Endodermal cell (in vitro differentiated cells): ENCODE results near the gene CEND1. TPM values are rescaled to one million over a fixed set of nuclear protein-coding genes. Genes with fewer than 3 reads are reported as not detected.

Source experiments
- DNase-seq: peaks from one replicate; pipeline ENCODE4 v3.0.0-alpha.2; 2017
- H3K27ac ChIP-seq: 2 replicates; pipeline ENCODE4 v1.5.1; 2013; ENCODE audit warnings: mild to moderate bottlenecking, low read depth, low read length, moderate library complexity
- H3K27me3 ChIP-seq: 2 replicates; pipeline ENCODE4 v1.6.1; 2013; ENCODE audit warnings: mild to moderate bottlenecking, low read length, moderate library complexity; ENCODE audit not compliant: insufficient read depth, control insufficient read depth, poor library complexity, severe bottlenecking
- H3K36me3 ChIP-seq: 2 replicates; pipeline ENCODE4 v1.7.0; 2013; ENCODE audit warnings: mild to moderate bottlenecking, low read length, moderate library complexity; ENCODE audit not compliant: control insufficient read depth, insufficient read depth
- H3K4me1 ChIP-seq: one replicate; pipeline ENCODE4 v1.7.0; 2013; ENCODE audit warnings: low read length; ENCODE audit not compliant: control insufficient read depth, insufficient read depth
- H3K4me3 ChIP-seq: 2 replicates; pipeline ENCODE4 v1.5.1; 2013; ENCODE audit warnings: mild to moderate bottlenecking, low read length, moderate library complexity
- H3K9ac ChIP-seq: 2 replicates; pipeline ENCODE4 v1.6.1; 2013; ENCODE audit warnings: mild to moderate bottlenecking, low read length, moderate library complexity; ENCODE audit not compliant: poor library complexity, severe bottlenecking; ENCODE audit errors: extremely low read depth
- H3K9me3 ChIP-seq: 2 replicates; pipeline ENCODE4 v1.6.1; 2013; ENCODE audit warnings: mild to moderate bottlenecking, low read length, moderate library complexity; ENCODE audit not compliant: control insufficient read depth
- H3K27ac Mint-ChIP-seq: 2 replicates; pipeline ENCODE4 v1.8.0; 2020; ENCODE audit warnings: mixed read lengths
- H3K27me3 Mint-ChIP-seq: 2 replicates; pipeline ENCODE4 v1.8.0; 2021; ENCODE audit warnings: mild to moderate bottlenecking, mixed read lengths; ENCODE audit not compliant: insufficient read depth
- H3K36me3 Mint-ChIP-seq: 2 replicates; pipeline ENCODE4 v1.8.0; 2020; ENCODE audit warnings: low read depth, mixed read lengths
- H3K4me1 Mint-ChIP-seq: 2 replicates; pipeline ENCODE4 v1.8.0; 2020; ENCODE audit warnings: mixed read lengths
- H3K4me3 Mint-ChIP-seq: 2 replicates; pipeline ENCODE4 v1.8.0; 2020; ENCODE audit warnings: mild to moderate bottlenecking, moderate library complexity, mixed read lengths
- H3K9me3 Mint-ChIP-seq: 2 replicates; pipeline ENCODE4 v1.8.0; 2020; ENCODE audit warnings: mild to moderate bottlenecking, mixed read lengths
- CTCF ChIP-seq: fragments of 200-600 bp; sonication (generic); conservative IDR thresholded peaks from 2 replicates; pipeline ENCODE4 v1.5.0; 2021; ENCODE audit warnings: antibody characterized with exemption, mild to moderate bottlenecking
- WGBS, 2 experiments: methylation state at CpG; one replicate each; pipeline versions ENCODE4 v1.1.5 to v1.1.7; 2013; ENCODE audit warnings: missing lambda C conversion rate in 2 of 2, mixed read lengths in 1 of 2; ENCODE audit not compliant: insufficient coverage in 1 of 2, insufficient read length in 1 of 2; 5-methylcytosine and 5-hydroxymethylcytosine counted together
- total RNA-seq, 2 donors: library from RNA; stranded (reverse); fragmentation: NEBNext Ultra II Directional in 1 of 2; extraction: Animal tissue kit (Norgen Biotek cat#: 25700) in 1 of 2; gene quantifications; 2 replicates in 1 of 2; 3 replicates in 1 of 2; pipeline ENCODE4 v1.2.1, GENCODE V29; 2021

CEND1 gene
- total RNA-seq, 2 donors from 2014 or later = not detected

DNA sequence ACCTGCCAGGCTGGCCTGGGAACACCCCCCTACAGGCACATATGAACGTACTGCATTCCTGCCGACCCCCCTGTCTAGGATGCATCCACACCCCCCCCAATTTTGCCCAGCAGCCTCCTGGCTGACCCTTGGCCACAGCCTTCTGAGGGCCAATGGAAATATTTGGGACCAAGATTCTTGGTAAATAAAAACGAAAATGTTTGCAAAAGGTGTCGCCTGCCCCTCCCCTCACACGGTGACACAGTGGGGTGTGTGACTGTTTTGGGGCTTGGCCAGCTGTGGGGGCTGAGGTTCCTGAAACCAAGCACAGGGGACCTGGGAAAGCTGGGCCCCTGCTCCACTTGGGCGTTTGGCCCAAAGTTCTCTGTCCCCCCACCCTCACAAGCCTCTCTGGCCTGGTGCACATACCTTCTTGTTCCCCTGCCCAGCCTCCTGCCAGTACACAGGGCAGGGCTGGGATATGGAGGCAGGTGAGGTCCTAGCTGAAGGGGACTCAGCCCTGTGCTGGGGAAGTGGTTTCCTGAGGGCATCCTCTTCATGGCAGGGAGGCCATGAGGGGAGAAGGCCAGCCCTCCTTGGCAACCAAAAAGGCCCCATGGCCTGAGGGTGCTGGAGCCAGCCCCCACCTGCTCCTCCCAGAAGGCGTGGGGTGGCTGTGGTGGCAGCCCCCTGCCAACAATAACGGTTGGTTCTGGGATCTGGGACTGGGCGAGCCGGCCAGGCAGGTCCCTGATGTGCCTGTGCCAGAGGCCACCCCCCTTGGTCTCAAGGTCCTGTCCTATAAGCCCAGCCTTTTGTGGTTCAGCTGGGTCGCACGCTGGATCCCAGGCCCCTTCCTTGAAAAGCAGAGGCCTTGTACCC lies 35.7 kb upstream of the CEND1 start:
- peaks cover 13% of the 10 kb centered on the region for H3K36me3 Mint-ChIP-seq
- 91 to 94% methylated on average over 7 to 12 of the region's 12 CpGs for WGBS, 2 experiments
- Histone ChIP-seq H3K9ac (no peak overlapping the region), H3K27ac (no peak overlapping the region), H3K4me1 (peaks cover 7% of the 10 kb centered on the region), H3K4me3 (no peak overlapping the region), H3K27me3 (peaks cover 49% of the 10 kb centered on the region), H3K36me3 (no peaks in the 10 kb centered on the region), H3K9me3 (no peaks in the 10 kb centered on the region)
- no peak for TF ChIP-seq CTCF
- H3K9me3 Mint-ChIP-seq = no peaks in the 10 kb centered on the region
- no peak for DNase-seq
- H3K27ac Mint-ChIP-seq = no peak overlapping the region
- peaks cover 32% of the 10 kb centered on the region for H3K27me3 Mint-ChIP-seq
- H3K4me3 Mint-ChIP-seq = no peak overlapping the region
- H3K4me1 Mint-ChIP-seq = peaks cover 15% of the 10 kb centered on the region

GRCh38 chr11:824942-825341 lies 35.1 kb upstream of the CEND1 start:
- Mint-ChIP-seq H3K36me3 (peaks cover 13% of the 10 kb centered on the region), H3K27ac (no peak overlapping the region), H3K4me3 (no peak overlapping the region), H3K9me3 (no peaks in the 10 kb centered on the region), H3K4me1 (peaks cover 15% of the 10 kb centered on the region), H3K27me3 (peaks cover 26% of the 10 kb centered on the region)
- Histone ChIP-seq H3K9me3 (no peaks in the 10 kb centered on the region), H3K4me1 (peaks cover 7% of the 10 kb centered on the region), H3K4me3 (no peak overlapping the region), H3K36me3 (no peaks in the 10 kb centered on the region), H3K9ac (no peak overlapping the region), H3K27ac (no peak overlapping the region), H3K27me3 (peaks cover 45% of the 10 kb centered on the region)
- 94% methylated on average over 2 to 11 of the region's 11 CpGs for WGBS, 2 experiments
- no peak for TF ChIP-seq CTCF
- DNase-seq = no peak

- H3K9me3 ChIP-seq = no peaks in the 10 kb centered on the region
- WGBS, 2 experiments = 95 to 96% methylated on average over 38 to 59 of the region's 59 CpGs
- Mint-ChIP-seq H3K9me3 (no peaks in the 10 kb centered on the region), H3K36me3 (peaks cover 13% of the 10 kb centered on the region), H3K4me3 (no peak overlapping the region), H3K4me1 (peaks cover 15% of the 10 kb centered on the region), H3K27ac (no peak overlapping the region), H3K27me3 (peaks cover 22% of the 10 kb centered on the region)
- H3K36me3 ChIP-seq = no peaks in the 10 kb centered on the region
- H3K27me3 ChIP-seq = peaks cover 39% of the 10 kb centered on the region
- no peak for DNase-seq
- H3K27ac ChIP-seq = no peak overlapping the region
- TF ChIP-seq CTCF = no peak
- peaks cover 4% of the 10 kb centered on the region for H3K4me1 ChIP-seq
- no peak overlapping the region for H3K4me3 ChIP-seq
- no peak overlapping the region for H3K9ac ChIP-seq
These were observed 34.5 kb upstream of the CEND1 start for GRCh38 chr11:824292-824880.
